Erythroblast (primary cell): ENCODE measurements around the gene RHOG.

ENCODE experiments used
- GATA1 ChIP-seq: IDR thresholded peaks from 2 replicates; pipeline ENCODE4 v1.6.1; 2011; ENCODE audit warnings: low read depth, mild to moderate bottlenecking, control low read depth, low read length, moderate library complexity
- POLR2A ChIP-seq: IDR thresholded peaks from 2 replicates; pipeline ENCODE4 v1.6.1; 2011; ENCODE audit warnings: mild to moderate bottlenecking, low read length

GRCh38 chr11:3880724-3881123, 40.0 kb upstream of the RHOG start:
- no peak for TF ChIP-seq POLR2A
- no peak for TF ChIP-seq GATA1
